ENCODE results near the gene SNAPC2.
A peak's percentile ranks its signal among the peaks of the same experiment; 100 is the strongest.
"Not testable (repeated sequence)": the region's sequence is repeated elsewhere in the genome, so short reads cannot be mapped to it uniquely, and the experiment has no call there.

SNAPC2 gene

DNA sequence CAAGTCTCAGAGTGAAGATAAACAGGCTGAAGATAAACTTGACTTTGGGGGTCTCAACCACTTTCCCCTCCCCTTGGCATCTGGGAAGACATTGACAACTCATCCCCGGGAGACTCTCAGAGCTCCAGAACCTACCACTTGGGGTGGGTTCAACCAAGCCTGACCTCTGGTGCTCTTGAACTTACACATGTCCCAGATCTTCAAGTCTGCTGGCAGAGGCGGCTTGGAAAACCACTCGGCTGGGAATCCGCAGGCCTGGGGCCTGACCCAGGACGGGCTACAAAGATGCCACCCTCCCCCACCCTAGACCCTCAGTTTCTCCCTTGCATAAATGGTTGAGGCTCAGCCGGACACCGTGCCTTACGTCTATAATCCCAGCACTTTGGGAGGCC is 31.3 kb upstream of the SNAPC2 start:
- DNase-seq: no peak

DNA sequence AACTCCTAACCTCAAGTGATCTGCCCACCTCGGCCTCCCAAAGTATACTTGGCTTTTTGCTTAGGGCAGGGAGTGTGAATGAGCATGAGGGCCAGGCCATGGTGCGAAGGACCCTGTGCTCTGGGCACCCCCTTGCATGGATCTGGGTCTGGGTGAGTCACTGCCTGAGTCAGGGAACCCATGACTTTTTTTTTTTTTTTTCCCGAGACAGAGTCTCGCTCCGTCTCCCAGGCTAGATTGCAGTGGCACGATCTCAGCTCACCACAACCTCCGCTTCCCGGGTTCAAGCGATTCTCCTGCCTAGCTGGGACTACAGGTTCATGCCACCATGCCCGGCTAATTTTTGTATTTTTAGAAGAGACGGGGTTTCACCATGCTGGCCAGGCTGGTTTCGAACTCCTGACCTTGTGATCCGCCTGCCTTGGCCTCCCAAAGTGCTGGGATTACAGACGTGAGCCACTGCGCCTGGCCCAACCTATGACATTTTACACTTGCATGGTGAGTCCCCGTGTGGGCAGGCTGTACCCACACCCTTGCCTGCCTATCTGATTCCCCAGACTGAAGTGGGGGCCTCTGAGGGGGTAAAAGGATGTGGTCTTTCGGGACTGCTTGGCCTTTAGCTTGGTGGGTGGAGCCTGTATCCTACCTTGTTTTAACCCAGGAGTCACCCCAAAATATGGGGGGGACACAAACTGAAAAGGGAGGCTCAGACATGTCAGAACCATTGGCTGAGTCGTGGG is 26.6 kb upstream of the SNAPC2 start:
- DNase-seq: not testable (repeated sequence)

DNA sequence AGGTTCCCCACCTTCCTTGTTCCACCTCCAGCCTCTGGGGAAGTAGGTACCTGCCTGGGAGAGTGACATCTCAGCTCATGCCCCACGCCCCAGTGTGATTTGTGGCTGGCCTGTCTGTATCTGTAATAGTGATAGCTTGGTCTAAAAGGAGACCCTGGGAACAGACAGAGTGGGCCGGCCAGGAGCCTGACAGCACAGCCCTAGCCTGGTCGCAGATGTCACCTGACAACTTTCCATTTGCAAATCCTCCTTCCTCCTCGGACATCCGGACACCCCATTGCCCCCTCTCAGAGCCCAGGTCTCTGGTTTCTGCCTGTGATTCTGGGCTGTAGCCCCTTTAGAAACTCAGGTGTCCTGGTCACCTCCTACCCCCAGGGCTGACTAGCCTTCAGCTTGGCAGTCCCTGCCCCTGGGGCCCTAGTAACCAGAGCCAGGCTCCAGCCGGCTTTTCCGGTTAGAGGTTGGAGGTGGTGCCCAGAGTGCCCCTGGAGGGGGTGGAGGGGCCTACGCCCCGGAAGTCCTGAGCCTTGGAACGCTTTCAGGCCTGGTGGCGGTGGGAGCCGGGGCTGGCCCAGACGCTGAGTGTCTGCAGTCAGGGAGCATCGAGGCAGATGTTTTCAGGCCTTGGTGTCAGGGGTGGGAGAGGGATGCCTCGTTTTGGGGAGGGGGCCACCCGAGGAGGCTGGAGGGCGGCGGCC is 25.4 kb upstream of the SNAPC2 start:
- DNase-seq: no peak

GRCh38 chr19:7895565-7895964 is 24.6 kb upstream of the SNAPC2 start:
- no peak for DNase-seq

- DNase-seq: no peak
These were observed 22.8 kb upstream of the SNAPC2 start for GRCh38 chr19:7897292-7897691.

- DNase-seq: no peak
These were observed 21.2 kb upstream of the SNAPC2 start for GRCh38 chr19:7898967-7899366.

DNA sequence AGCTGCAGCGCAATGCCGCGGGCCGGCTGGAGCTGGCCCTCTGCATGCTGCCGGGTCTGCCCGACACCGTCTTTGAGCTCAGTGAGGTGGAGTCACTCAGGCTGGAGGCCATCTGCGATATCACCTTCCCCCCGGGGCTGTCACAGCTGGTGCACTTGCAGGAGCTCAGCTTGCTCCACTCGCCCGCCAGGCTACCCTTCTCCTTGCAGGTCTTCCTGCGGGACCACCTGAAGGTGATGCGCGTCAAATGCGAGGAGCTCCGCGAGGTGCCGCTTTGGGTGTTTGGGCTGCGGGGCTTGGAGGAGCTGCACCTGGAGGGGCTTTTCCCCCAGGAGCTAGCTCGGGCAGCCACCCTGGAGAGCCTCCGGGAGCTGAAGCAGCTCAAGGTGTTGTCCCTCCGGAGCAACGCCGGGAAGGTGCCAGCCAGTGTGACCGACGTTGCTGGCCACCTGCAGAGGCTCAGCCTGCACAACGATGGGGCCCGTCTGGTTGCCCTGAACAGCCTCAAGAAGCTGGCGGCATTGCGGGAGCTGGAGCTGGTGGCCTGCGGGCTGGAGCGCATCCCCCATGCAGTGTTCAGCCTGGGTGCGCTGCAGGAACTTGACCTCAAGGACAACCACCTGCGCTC is 20.3 kb upstream of the SNAPC2 start:
- no peak for DNase-seq

DNA sequence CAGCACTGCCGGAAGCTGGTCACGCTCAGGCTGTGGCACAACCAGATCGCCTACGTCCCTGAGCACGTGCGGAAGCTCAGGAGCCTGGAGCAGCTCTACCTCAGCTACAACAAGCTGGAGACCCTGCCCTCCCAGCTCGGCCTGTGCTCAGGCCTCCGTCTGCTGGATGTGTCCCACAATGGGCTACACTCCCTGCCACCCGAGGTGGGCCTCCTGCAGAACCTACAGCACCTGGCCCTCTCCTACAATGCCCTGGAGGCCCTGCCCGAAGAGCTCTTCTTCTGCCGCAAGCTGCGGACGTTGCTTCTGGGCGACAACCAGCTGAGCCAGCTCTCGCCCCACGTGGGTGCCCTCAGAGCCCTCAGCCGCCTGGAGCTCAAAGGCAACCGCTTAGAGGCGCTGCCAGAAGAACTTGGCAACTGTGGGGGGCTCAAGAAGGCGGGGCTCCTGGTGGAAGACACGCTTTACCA is 19.7 kb upstream of the SNAPC2 start:
- DNase-seq: no peak

DNA sequence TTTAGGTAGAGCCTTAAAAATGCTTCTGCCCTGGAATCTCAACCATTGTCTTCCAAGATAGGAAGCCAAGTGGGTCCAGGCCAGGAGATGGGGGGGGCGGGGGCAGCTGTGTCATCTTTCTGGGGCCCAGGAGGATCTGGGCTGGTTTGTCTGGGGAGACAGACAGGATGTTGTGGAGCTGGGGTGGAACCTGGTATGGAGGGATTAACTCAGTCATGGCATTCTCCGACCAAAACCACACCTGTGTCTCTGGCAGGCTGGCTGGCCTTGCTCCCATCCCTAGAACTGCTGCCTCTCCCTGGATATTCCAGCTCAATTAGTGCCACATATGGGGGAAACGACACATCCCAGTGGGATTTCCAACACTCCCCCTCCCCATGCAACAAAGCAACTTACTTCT is 19.2 kb upstream of the SNAPC2 start:
- no peak for DNase-seq

DNA sequence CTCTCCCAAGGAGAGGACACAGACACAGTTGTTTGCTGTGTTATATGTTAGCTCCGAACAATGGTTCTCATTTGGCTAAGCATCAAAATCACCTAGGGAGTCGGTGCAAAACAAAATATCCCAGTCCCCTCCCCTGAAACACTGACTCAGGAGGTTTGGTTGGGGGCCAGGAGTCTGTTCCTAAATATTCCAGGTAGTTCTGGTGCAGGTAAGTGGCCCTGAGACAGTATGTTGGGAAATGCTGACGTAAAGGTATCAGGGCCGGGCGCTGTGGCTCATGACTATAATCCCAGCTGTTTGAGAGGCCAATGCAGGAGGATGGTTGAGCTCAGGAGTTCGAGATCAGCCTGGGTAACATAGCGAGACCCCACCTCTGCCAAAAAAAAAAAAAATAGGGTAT is 18.8 kb upstream of the SNAPC2 start:
- DNase-seq: no peak

- DNase-seq: no peak
These were observed 17.3 kb upstream of the SNAPC2 start for GRCh38 chr19:7902796-7903243.

- DNase-seq: peak; percentile 99
These were observed 16.7 kb upstream of the SNAPC2 start, which contains the start of gene MAP2K7 for GRCh38 chr19:7903244-7904073. Gene MAP2K7, plus strand, starts transcription at chr19:7903877. Its CDS starts 68 bp downstream, at chr19:7903945.

DNA sequence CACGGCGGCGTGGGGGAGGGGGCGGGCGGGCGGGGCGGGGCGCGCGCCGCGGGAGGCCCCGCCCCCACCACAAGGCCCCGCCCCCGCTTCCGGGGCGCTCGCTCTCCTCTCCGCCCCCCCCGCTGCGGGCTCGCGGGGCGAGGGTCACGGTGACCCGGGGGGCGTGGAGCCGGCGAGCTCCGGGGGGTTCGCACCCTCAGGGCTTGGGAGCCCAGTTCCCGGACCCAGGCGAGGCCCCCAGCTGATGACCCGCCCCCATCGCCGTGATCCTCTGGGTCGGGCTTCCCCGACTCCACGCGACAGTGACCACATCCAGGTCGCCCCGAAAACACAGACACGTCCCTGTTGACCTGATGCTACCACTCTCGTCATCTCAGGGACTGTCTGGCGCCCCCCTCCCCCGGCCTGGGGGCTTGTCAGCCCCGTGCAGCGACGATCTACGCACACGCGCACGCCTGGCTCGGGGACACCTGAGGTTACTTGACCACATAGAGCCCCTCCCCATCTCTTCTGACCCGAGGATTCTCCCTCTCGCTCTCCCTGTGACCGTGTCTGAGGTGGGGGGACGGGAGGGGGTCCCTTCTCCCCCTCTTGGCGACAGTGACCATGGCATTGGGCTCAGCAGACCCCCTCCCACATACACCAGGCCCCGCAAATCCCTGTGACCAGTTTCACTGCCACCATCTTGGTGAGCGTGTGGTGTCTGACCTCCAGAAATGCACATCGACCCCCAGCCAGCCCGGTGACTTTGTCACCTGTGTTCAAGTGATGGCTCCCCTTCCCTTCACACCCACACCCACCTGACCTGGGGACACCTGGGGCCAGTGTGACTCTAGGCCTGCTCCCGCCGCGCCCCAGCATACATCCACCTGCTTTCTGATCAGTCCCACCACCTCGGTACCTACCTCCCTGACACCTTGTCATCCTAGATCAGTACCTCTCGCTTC is 15.8 kb upstream of the SNAPC2 start:
- no peak for DNase-seq

- DNase-seq: no peak
These were observed 14.9 kb upstream of the SNAPC2 start for GRCh38 chr19:7905268-7905667.

DNA sequence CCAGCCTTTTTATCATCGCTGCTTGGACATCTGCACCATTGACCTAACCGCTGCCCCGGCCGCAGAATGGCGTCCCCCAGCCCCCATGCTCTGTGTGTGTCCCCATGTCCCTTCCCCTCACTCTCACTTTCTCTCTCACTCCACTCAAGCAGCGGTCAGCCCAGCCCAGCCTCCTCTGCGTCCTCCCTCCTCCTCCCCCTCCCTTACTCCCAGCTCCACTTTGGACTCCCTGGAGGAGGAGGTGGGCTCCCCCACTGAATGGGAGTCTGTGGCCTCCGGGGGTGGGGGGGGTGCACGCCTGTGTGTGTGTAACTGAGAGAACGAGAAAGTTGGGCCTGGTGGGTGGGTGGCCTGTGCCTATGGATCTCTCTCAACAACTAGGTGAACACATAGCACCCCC is 14.3 kb upstream of the SNAPC2 start:
- no peak for DNase-seq

DNA sequence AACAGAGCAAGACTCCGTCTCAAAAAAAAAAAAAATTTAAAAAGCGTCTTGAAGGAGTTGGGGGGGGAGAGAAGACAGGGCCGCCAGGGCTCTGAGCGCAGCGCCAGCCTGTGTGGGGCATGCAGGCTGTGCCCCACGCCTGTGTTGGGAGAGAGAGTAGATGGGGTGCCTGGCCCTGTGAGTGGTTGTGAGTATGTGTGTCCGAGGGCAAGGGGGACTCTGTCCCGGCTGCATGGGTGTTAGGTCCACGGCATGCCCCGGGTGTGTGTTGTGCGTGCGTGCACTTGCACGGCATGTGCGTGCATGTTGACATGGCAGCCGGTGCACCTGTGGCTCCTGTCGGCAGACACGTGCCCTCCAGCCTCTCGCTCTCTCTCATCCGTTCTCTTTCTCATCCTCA is 13.0 kb upstream of the SNAPC2 start:
- no peak for DNase-seq

GRCh38 chr19:7907544-7907943 is 12.6 kb upstream of the SNAPC2 start:
- DNase-seq: no peak

DNA sequence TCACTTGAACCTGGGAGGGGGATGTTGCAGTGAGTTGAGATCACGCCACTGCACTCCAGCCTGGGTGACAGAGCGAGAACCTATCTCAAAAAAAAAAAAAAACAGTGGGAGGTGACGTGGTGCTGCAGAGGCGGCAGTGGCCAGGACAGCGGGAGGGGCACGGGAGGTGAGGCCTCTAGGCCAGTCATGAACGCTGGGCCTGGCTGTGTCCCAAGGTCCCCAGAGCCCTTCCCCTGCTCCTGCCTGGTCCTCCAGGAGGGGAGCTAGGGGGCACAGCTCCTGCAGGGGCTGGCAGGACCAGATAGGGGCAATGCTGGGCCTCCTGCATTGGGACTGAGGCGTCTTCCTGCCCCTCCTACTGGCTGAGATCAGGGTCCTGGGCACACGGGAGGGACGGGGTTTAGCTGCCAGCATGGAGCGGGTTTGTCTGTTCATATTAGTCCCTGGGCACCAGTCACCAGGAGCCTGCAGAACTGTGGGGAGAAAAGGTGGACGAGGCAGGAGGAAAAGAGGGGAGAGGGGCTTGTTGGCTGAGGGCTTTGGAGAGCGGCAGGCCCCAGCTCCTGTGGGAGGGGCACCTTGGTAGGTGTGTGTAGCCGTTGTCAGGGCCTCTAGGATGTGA is 11.9 kb upstream of the SNAPC2 start:
- DNase-seq: no peak

- DNase-seq: no peak
These were observed 11.2 kb upstream of the SNAPC2 start for GRCh38 chr19:7908742-7909461.

DNA sequence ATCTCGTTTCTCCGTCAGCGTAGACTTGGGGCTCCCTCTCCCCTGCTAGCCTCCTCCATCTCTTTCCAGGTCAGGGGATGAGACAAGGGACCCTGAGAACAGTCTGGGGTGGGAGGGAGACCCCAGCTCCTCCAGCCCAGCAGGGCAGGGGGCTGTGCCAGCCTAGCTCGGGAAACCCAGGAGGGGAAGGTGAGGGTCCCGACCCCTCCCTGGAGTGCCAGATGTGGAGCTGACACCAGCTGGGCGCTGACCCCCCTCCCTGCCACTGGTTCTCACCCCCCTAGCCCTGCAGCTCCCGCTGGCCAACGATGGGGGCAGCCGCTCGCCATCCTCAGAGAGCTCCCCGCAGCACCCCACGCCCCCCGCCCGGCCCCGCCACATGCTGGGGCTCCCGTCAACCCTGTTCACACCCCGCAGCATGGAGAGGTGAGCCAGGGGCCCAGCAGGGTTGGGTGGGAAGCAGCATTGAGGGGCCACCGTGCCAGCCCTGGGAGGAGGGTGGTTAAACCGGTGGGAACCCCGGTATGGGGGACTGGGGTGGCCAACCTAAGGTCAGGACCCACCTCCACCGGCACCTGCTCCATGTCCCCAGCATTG is 10.6 kb upstream of the SNAPC2 start:
- no peak for DNase-seq

Measured in KG1 (cell line).